Subcutaneous adipose tissue (tissue), 4 donors: ENCODE measurements around the gene ESPL1. TPM values are rescaled to one million over a fixed set of nuclear protein-coding genes. Genes with fewer than 3 reads are reported as not detected.

Experiments
- total RNA-seq, 4 donors: library from RNA; depleted of rRNA; stranded (reverse); fragments of >200 nt; gene quantifications; one replicate each; pipeline ENCODE4 v1.1.0, GENCODE V29; 2016
- TF ChIP-seq, protein P1 (sequence below): fragments of 450-650 bp; IDR thresholded peaks from one replicate; pipeline ENCODE4 v1.5.1; 2016; ENCODE audit warnings: low read depth, mild to moderate bottlenecking, control low read depth, antibody characterized with exemption, moderate library complexity

ESPL1 gene
- total RNA-seq, 4 donors from 2014 or later: 0.38 to 2.4 (median 2.0) TPM; not detected in 1

DNA sequence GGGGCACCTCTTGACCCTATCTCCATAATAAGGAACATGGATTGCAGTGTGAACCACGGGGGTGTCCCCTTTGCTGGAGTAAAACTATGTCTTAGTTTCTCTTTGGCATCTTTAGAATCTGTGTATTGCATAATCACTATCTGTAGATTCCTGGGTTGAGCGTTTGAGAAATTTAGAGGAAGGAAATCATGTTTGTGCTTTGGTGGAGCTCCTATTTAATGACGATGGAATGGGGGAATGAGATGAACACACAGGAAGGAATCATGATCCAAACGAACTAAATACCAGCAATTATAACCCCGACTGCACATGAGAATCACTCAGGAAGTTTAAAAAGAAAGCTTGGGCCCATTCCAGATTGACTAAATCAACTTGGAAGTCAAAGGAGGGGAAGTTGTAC, 30.1 kb downstream of the ESPL1 start:
- TF ChIP-seq, protein P1, sequence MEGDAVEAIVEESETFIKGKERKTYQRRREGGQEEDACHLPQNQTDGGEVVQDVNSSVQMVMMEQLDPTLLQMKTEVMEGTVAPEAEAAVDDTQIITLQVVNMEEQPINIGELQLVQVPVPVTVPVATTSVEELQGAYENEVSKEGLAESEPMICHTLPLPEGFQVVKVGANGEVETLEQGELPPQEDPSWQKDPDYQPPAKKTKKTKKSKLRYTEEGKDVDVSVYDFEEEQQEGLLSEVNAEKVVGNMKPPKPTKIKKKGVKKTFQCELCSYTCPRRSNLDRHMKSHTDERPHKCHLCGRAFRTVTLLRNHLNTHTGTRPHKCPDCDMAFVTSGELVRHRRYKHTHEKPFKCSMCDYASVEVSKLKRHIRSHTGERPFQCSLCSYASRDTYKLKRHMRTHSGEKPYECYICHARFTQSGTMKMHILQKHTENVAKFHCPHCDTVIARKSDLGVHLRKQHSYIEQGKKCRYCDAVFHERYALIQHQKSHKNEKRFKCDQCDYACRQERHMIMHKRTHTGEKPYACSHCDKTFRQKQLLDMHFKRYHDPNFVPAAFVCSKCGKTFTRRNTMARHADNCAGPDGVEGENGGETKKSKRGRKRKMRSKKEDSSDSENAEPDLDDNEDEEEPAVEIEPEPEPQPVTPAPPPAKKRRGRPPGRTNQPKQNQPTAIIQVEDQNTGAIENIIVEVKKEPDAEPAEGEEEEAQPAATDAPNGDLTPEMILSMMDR: no peak

DNA sequence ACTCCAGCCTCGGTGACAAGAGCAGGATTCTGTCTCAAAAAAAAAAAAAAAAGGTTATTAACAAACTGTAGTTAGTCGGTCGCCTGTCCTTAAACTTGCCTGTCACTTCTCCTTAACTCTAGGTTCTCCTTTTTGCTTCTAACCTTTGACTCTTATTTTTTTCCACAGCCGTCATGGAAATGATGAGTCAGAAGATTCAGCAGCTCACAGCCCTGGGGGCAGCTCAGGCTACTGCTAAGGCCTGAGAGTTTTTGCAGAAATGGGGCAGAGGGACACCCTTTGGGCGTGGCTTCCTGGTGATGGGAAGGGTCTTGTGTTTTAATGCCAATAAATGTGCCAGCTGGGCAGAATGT, 31.0 kb downstream of the ESPL1 start:
- TF ChIP-seq, protein P1: no peak

DNA sequence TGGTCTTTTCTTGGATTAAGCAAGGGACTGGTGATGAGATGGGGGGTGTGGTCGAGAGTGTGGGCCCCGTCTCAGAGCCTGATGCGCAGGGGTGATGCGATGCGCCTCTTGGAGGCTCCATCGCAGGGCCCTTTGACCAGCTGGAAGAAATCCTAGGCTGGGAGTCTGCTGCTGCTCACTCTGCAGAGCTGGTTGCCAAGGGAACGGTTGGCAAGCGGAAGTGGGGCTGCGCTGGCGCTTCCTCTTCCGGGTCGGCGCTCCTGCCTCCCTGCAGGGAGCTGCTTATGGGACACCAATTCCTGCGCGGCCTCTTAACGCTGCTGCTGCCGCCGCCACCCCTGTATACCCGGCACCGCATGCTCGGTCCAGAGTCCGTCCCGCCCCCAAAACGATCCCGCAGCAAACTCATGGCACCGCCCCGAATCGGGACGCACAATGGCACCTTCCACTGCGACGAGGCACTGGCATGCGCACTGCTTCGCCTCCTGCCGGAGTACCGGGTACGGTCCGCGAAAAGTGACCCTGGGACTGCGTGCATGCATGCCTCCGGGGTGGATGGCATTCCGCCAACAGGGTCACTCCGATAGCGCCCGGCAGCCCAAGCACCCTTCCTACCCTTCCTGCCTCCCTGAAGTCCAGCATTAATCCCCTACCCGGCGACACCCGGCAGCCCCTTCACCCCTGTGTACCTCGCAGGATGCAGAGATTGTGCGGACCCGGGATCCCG, 31.5 kb downstream of the ESPL1 start, which contains the start of gene MYG1:
MYG1 (plus strand) TSS at position 242 of the 727 bp plus-strand sequence; CDS start at position 285, 43 bp downstream.
- TF ChIP-seq, protein P1: no peak

DNA sequence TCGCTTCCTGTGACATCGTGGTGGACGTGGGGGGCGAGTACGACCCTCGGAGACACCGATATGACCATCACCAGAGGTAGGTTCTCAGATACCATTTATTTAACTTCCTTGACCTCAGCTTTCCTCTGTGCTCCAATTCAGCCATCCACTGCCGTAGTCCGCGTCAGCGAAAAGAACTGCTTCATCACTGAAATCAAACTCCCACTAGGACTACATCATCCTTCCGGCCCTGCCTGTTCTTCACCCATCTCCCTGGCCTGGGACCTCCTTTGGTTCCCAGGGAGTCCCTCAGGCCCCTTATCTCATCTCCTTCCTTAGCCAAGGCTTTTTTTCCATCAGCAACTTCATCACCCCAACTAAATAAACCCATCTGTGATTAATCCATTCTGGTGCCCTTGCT, 32.1 kb downstream of the ESPL1 start:
- TF ChIP-seq, protein P1: no peak

DNA sequence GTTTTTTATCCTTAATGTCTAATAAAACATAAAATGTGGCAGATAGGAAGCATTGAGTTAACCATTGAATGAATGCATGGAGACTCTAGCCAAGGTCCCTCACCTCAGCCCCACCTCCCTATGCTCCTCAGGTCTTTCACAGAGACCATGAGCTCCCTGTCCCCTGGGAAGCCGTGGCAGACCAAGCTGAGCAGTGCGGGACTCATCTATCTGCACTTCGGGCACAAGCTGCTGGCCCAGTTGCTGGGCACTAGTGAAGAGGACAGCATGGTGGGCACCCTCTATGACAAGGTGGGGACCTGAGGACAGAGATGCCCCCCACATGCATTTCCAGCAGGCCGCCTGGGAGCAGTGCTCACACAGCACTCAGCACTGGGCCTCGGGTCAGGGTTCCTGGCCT, 34.8 kb downstream of the ESPL1 start:
- TF ChIP-seq, protein P1: no peak

DNA sequence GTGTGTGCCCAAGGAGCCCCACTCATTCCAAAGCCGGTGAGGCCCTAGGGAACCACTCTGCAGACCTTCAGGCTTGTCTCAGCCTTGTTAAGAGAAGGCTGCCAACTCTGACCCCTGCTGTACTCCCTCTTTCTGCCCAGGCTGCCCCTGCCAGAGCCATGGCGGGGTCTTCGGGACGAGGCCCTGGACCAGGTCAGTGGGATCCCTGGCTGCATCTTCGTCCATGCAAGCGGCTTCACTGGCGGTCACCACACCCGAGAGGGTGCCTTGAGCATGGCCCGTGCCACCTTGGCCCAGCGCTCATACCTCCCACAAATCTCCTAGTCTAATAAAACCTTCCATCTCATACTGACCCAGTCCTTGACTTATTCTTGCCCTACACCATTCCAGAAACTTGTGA, 38.7 kb downstream of the ESPL1 start:
- TF ChIP-seq, protein P1: no peak

DNA sequence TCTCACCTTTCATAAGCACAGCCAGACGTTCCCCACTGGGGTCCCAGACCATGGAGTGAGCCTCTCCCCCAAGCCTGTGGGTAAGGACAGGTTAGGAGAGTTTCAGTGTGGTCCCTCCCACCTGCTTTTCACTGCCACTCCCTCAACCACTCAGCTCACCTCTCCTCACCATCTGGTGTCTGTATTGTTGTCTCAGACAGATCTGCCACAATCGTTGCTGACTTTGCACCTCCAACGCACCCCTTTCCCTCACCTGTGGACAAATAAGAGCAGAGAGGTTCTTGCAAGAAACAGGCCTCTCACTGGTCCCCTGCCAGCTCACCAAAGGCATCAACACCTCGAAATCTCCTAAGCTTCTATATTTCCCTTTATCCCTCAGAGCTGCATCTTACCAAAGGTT, 40.2 kb downstream of the ESPL1 start:
- TF ChIP-seq, protein P1: no peak
